Left forelimb (tissue), 1 donor: ENCODE measurements around the gene NECAB2.

Source experiments
- DNase-seq: peaks from one replicate; pipeline ENCODE4 v3.0.0-alpha.2; 2018; ENCODE audit warnings: low spot score

NECAB2 gene

GRCh38 chr16:83992624-83993023 lies 24.6 kb downstream of the NECAB2 start:
- DNase-seq = no peak

GRCh38 chr16:83994087-83994486 lies 26.0 kb downstream of the NECAB2 start:
- no peak for DNase-seq

- no peak for DNase-seq
These were observed 26.7 kb downstream of the NECAB2 start for GRCh38 chr16:83994703-83995102.

DNA sequence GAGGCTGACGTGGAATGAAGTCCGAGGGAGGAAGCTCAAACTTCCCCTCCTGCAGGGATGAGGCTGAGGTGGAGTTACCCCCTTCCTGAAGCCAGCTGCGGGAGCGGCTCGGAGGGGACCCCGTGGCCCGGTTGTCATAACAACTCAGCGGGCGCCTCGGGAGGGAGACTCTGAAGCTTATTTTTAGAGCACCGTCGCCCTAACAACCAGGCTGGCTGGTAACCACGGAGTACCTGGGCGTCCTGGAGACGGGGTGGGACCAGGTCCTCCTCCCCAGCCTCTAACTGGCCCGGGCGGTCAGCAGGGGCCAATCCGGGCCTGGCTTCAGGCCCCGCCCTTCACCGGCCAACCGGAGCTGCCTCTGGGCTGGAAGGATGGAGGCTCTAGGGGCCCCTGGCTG lies 27.7 kb downstream of the NECAB2 start:
- no peak for DNase-seq

DNA sequence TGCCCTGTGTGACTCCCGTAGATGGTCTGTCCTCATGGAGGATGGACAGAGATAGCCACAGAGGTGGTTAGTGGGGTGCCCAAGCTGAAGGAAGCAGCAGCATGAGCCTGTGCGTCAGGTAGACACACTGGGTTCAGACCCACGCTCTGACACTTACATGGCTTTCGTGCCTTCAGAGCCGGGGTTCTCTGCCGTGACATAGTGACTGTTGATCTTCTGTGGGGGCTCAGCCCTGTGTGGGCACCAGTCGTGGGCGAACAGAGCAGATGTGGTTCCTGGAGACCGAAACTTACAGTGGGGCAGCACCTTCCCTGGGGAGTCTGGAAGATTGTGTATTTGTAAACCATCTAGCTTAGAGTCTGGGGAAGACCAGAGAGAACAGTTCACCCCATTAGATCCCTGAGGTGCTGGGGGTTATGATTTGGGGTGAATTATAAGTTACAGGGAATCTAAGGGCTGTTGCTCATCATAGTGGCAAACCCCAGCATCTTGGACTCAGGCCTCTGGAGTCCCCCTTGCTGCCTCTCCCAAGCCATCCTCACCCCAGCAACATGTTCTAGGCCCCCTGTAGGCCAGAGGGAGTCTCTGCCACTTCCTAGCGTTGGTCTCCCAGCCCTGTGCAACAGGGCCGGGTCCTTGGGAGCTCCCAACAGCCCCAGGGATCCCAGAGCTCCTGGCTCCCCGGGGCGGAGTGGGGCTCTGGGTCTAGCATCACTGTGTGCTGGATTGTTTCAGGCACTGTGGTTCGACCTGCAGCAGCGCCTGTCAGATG lies 28.6 kb downstream of the NECAB2 start:
- DNase-seq = no peak

DNA sequence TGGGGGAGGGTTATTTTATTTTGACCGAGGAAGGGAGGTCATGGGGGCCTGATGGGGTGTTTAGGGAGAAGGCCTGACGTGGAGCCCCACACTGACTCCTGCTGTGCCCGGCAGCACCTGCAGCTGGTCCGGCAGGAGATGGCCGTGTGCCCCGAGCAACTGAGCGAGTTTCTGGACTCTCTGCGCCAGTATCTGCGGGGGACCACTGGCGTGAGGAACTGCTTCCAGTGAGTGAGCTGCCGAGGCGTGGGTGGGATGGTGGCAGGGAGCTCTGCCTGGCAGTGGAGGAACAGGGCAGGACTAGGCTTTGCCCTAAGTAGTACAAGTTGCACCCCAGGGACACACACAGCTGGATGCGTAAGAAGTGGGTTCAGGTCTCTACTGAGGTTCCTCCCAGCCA lies 30.0 kb downstream of the NECAB2 start:
- DNase-seq = no peak

DNA sequence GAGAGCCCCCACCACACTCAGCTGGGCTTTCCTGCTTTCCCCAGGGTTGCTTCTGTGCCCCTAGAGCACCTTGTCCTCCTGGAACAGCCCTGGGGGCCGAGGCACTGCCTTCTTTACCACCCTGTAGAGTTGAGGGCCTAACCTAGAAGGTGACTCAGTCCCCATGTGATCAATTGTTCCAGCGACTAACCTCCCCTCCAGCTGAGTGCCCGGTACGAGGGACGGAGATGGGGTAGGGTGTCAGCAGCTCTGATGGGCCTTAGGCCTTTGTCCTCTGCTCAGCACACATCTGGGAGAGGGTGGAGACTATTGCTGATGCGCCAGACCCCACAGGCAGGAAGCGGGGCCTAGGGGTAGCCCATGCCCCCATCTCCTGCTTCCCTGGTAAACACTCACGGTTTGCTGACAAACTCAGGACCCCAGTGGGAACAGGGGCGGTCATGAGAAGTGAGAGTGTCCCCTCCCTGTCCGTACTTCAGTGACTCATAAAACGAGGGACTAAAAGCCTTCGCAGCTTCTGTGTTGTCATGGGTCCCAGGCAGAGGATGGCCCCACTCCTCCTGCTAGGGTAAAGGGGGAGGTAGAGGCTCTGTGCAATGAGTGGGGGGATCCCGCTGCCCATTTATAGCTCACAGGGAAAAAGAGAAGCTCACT lies 33.1 kb downstream of the NECAB2 start:
- DNase-seq = no peak

- DNase-seq = no peak
These were observed 33.7 kb downstream of the NECAB2 start for GRCh38 chr16:84001726-84002125.

GRCh38 chr16:84003038-84003437 lies 35.0 kb downstream of the NECAB2 start:
- no peak for DNase-seq

DNA sequence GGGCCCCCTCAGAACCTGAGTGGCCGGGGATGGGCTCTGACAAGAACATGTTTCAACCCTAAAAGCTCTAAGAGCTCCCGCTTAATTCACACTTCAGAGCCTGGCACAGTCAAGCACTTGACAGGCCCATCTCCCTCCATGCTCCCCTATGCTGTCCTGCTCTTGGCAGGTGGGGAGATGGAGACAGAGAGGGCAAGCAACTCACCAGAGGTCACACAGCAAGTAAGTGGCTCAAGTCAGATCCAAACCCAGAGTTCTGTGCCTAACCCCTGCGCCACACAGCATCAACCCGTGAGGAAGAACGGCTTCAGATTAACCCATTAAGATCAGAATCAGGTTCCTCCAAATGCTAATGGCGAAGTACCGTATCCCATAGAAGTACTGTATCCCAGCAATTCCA lies 36.4 kb downstream of the NECAB2 start:
- DNase-seq = no peak

GRCh38 chr16:84005391-84005790 lies 37.3 kb downstream of the NECAB2 start:
- DNase-seq = no peak

GRCh38 chr16:84007520-84007919 lies 39.5 kb downstream of the NECAB2 start:
- no peak for DNase-seq

GRCh38 chr16:84007965-84008364 lies 39.9 kb downstream of the NECAB2 start:
- no peak for DNase-seq

- no peak for DNase-seq
These were observed 41.2 kb downstream of the NECAB2 start for GRCh38 chr16:84009282-84009681.

DNA sequence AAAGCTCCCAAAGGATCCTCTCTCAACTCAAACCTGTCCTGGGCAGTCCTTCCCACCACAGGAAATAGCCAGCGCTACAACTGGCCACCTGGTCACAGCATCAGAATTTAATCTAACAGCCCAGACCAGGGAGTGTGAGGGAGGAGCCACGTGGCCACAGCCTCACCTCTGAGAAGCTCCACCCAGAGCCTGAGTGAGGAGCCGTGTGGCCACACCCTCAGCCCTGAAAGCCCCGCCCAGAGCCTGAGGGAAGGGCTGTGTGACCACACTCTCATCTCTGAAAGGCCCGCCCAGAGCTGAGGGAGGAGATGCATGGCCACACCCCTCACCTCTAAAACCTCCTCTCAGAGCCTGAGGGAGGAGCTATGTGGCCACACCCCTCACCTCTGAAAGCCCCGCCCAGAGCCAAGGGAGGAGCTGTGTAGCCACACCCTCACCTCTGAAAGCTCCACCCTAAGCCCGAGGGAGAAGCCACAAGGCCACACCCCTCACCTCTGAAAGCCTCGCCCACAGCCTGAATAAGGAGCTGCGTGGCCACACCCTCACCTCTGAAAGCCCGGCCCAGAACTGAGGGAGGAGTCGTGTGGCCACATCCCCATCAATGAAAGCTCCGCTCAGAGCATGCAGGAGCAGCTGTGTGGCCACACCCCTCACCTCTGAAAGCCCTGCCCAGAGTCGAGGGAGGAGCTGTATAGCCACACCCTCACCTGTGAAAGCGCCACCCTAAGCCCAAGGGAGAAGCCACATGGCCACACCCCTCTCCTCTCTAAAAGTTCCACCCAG lies 45.9 kb downstream of the NECAB2 start:
- no peak for DNase-seq

DNA sequence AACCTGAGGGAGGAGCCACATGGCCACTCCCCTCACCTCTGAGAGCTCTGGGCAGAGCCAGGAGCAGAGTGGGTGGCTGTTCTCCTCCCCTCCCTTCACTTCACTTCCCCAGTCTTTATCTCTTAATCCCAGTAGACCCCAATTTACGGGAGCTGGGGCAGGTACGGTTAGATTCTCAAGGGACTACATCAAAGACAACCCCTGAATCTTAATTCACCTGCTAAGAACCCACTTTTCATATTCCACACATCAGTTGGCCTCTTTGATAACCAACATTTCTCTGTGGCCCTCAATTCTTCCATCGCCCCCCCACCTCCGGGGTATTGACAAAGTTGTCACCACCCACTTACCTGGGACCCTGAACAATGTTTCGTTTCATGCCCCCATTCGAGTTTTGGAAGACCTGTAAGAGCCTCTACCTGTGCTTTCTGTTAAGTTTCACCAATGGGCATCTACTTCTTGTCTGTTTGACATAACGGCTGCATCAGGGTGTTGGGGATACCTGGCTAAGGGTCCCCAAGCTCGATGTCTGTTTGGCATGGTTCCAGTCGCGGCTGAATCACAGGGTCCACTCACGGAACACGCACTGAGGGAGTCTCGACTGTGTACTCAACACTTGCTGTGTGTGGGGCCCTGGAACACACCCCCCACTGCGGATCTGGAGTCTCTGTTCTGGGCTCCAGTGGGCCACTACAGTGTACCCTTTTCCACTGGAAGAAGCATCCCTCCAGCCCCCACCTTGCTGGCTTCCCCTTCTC lies 46.7 kb downstream of the NECAB2 start:
- DNase-seq = no peak

- no peak for DNase-seq
These were observed 47.4 kb downstream of the NECAB2 start for GRCh38 chr16:84015399-84015798.

DNA sequence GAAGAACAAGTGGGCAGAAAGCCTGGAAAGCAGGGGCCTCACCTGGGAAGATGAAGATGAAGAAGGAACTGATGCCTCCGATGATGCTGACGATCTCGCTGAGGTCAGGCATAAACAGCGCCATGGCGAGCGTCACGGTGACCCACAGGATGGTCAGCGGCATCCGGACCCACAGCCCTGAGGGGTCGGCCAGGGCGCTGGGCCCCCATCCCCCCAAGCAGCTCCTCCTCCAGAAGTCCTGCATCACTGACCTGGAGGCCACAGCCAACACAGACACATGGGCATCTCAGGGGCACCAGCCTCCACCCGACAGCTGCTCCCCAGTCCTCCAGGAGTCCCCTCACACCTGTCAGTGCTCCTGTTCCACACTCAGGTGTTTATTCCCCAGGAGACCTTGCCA lies 48.4 kb downstream of the NECAB2 start:
- DNase-seq = no peak

DNA sequence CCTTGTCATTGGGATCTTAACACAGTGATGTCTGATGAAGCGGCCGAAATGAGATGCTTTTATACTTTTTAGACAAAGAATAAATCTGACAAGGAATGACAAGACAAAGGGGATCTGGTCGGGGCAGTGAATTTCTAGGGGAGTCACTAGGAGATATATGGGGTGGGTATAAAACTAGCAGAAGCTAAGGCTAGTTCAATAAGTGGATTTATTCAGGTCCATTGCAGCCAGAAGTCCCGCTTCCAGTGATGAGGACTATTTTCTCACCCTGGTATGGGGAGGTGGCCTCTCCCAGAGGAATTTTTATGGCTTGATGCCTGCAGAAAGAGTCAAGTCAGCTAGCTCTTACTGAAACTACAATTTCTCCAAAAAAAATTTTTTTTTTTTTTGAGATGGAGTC lies 50.7 kb downstream of the NECAB2 start:
- DNase-seq = no peak

DNA sequence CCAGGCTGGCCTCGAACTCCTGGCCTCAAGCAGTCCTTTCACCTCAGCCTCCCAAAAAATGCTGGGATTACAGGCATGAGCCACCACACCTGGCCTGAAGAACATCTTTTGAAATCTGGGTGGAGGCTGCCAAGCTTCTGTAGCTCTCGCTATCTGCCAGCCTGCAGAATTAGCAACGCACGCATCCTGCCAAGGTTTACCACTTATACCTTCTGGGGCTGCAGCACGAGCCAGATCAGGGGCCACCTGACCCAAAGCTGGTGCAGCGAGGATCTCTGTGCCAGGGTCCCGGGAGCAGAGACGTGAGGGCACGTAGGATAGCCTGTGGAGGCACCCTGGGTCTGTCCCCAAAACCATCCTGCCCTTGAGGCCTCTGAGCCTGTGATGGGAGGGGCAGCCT lies 52.3 kb downstream of the NECAB2 start:
- DNase-seq = no peak

DNA sequence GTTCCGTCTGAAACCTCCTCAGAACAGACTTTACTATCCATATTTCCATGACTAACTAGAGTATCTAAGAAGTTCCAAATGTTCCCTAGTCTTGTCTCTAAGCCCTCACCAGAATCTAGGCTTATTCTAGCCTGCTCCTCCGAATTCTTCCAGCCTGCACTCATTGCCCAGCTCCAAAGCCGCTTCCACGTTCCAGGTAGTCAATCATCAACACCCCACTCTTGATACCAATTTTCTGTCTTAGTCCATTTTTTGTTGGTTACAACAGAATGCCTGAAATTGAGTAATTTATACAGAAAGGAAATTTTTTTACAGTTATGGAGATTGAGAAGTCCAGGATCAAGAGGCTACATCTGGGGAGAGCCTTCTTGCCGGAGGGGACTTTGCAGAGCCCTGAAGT lies 53.4 kb downstream of the NECAB2 start:
- no peak for DNase-seq

DNA sequence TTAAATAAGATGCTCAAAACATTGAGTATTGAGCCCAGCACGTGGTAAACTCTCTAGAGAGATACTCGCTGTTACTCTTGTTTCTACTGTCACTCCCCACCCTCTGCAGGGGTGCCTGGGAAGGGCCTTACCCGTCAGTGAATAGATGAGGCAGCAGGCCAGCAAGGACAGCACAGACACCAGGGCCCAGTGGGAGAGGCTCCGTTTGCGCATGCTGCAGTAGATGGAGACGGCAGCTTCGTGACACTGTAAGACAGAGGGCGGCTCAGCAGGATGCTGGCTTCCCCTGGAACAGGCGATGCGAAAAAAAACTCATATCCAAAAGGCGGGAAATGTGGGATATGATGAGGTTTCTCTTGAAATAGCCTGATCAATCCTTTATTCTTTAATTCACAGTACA lies 54.6 kb downstream of the NECAB2 start:
- DNase-seq = no peak
